Mesendoderm (in vitro differentiated cells): Measurements from ENCODE around the gene CROCC2.

Source experiments
- DNase-seq: peaks from one replicate; pipeline ENCODE4 v3.0.0; 2013
- H2AK5ac ChIP-seq: 2 replicates; pipeline ENCODE4 v1.6.1; 2013; ENCODE audit warnings: low read length, inconsistent platforms
- H2BK120ac ChIP-seq: 2 replicates; pipeline ENCODE4 v1.6.1; 2013; ENCODE audit warnings: low read depth, mild to moderate bottlenecking, low read length, moderate library complexity, mixed read lengths
- H2BK15ac ChIP-seq: replicated peaks from 2 replicates; pipeline ENCODE4 v1.6.1; 2013; ENCODE audit warnings: low read depth, mild to moderate bottlenecking, moderate library complexity
- H2BK5ac ChIP-seq: 2 replicates; pipeline ENCODE4 v1.6.1; 2013; ENCODE audit warnings: low read length, inconsistent platforms
- H3K18ac ChIP-seq: 2 replicates; pipeline ENCODE4 v1.6.1; 2013; ENCODE audit warnings: mild to moderate bottlenecking, low read length, mixed read lengths
- H3K23ac ChIP-seq: one replicate; pipeline ENCODE4 v1.6.1; 2013; ENCODE audit warnings: low read length
- H3K27ac ChIP-seq: 2 replicates; pipeline ENCODE4 v1.5.1; 2013; ENCODE audit warnings: low read depth, mild to moderate bottlenecking, inconsistent platforms, low read length, moderate library complexity
- H3K27me3 ChIP-seq: 2 replicates; pipeline ENCODE4 v1.6.1; 2013; ENCODE audit warnings: low read length, control low read depth, mild to moderate bottlenecking, inconsistent platforms; ENCODE audit not compliant: insufficient read depth, poor library complexity
- H3K36me3 ChIP-seq: 2 replicates; pipeline ENCODE4 v1.6.1; 2013; ENCODE audit warnings: low read length, inconsistent platforms; ENCODE audit not compliant: control insufficient read depth, insufficient read depth
- H3K4ac ChIP-seq: one replicate; pipeline ENCODE4 v1.6.1; 2013; ENCODE audit warnings: low read depth, mild to moderate bottlenecking, low read length, moderate library complexity
- H3K4me1 ChIP-seq: 2 replicates; pipeline ENCODE4 v1.6.1; 2013; ENCODE audit warnings: low read depth, low read length, inconsistent platforms; ENCODE audit not compliant: control insufficient read depth
- H3K4me2 ChIP-seq: 2 replicates; pipeline ENCODE4 v1.6.1; 2013; ENCODE audit warnings: low read length
- H3K4me3 ChIP-seq: 2 replicates; pipeline ENCODE4 v1.5.1; 2013; ENCODE audit warnings: mild to moderate bottlenecking, low read length
- H3K56ac ChIP-seq: one replicate; pipeline ENCODE4 v1.6.1; 2013; ENCODE audit warnings: low read length
- H3K79me1 ChIP-seq: 2 replicates; pipeline ENCODE4 v1.6.1; 2013; ENCODE audit warnings: low read length, inconsistent platforms
- H3K79me2 ChIP-seq: 2 replicates; pipeline ENCODE4 v1.6.1; 2013; ENCODE audit warnings: mild to moderate bottlenecking, low read length; ENCODE audit not compliant: control insufficient read depth, insufficient read depth
- H3K9ac ChIP-seq: 2 replicates; pipeline ENCODE4 v1.6.1; 2013; ENCODE audit warnings: low read length, inconsistent platforms
- H4K5ac ChIP-seq: one replicate; pipeline ENCODE4 v1.6.1; 2013; ENCODE audit warnings: low read length
- H4K8ac ChIP-seq: one replicate; pipeline ENCODE4 v1.6.1; 2013; ENCODE audit warnings: low read depth, mild to moderate bottlenecking, control low read depth, low read length, moderate library complexity
- WGBS: extraction: QIAGEN DNeasy Blood & Tissue Kit; methylation state at CpG from one replicate; pipeline ENCODE4 v1.1.7; 2013; ENCODE audit warnings: low lambda C conversion rate, missing lambda C conversion rate; ENCODE audit not compliant: insufficient coverage; ENCODE audit errors: extremely low coverage; 5-methylcytosine and 5-hydroxymethylcytosine counted together

CROCC2 gene

GRCh38 chr2:240911641-240912265 lies 5.6 kb downstream of the CROCC2 start:
- Histone ChIP-seq H4K8ac (no peak overlapping the region), H3K27me3 (no peaks in the 10 kb centered on the region), H3K79me1 (no peaks in the 10 kb centered on the region), H3K4me2 (no peak overlapping the region), H3K4me3 (no peak overlapping the region), H3K18ac (no peak overlapping the region), H2BK120ac (no peak overlapping the region), H3K27ac (no peak overlapping the region), H3K4ac (no peak overlapping the region), H3K4me1 (no peaks in the 10 kb centered on the region), H3K36me3 (no peaks in the 10 kb centered on the region), H3K23ac (no peak overlapping the region), H2AK5ac (no peak overlapping the region), H3K56ac (no peak overlapping the region), H4K5ac (no peak overlapping the region), H3K79me2 (no peaks in the 10 kb centered on the region), H3K9ac (no peak overlapping the region), H2BK5ac (no peak overlapping the region), H2BK15ac (no peak overlapping the region)
- no peak for DNase-seq
- WGBS = no CpG with 5 or more reads among the region's 20 CpGs

GRCh38 chr2:240912878-240913809 lies 7.0 kb downstream of the CROCC2 start:
- Histone ChIP-seq H3K4me3 (no peak overlapping the region), H3K36me3 (no peaks in the 10 kb centered on the region), H2AK5ac (no peak overlapping the region), H3K27ac (no peak overlapping the region), H2BK15ac (no peak overlapping the region), H3K18ac (no peak overlapping the region), H3K4me1 (no peaks in the 10 kb centered on the region), H3K79me1 (no peaks in the 10 kb centered on the region), H3K4me2 (no peak overlapping the region), H3K27me3 (no peaks in the 10 kb centered on the region), H3K23ac (no peak overlapping the region), H2BK5ac (no peak overlapping the region), H3K9ac (no peak overlapping the region), H4K5ac (no peak overlapping the region), H3K79me2 (no peaks in the 10 kb centered on the region), H3K4ac (no peak overlapping the region), H3K56ac (no peak overlapping the region), H4K8ac (no peak overlapping the region), H2BK120ac (no peak overlapping the region)
- no CpG with 5 or more reads among the region's 21 CpGs for WGBS
- no peak for DNase-seq

- no peak overlapping the region for H3K4me3 ChIP-seq
- H3K4me2 ChIP-seq = no peak overlapping the region
- H4K5ac ChIP-seq = no peak overlapping the region
- no peak overlapping the region for H2BK15ac ChIP-seq
- WGBS = no CpG with 5 or more reads among the region's 36 CpGs
- no peak overlapping the region for H3K56ac ChIP-seq
- no peak overlapping the region for H2BK5ac ChIP-seq
- H3K36me3 ChIP-seq = no peaks in the 10 kb centered on the region
- no peak overlapping the region for H3K4ac ChIP-seq
- no peak overlapping the region for H3K23ac ChIP-seq
- no peaks in the 10 kb centered on the region for H3K79me1 ChIP-seq
- H3K79me2 ChIP-seq = no peaks in the 10 kb centered on the region
- H3K18ac ChIP-seq = no peak overlapping the region
- no peak overlapping the region for H3K9ac ChIP-seq
- H2AK5ac ChIP-seq = no peak overlapping the region
- peak; percentile 67 for DNase-seq
- H4K8ac ChIP-seq = no peak overlapping the region
- no peaks in the 10 kb centered on the region for H3K27me3 ChIP-seq
- H3K27ac ChIP-seq = no peak overlapping the region
- H3K4me1 ChIP-seq = no peaks in the 10 kb centered on the region
- no peak overlapping the region for H2BK120ac ChIP-seq
Measured at GRCh38 chr2:240913810-240914644, 7.9 kb downstream of the CROCC2 start.

GRCh38 chr2:240914645-240915525 lies 8.7 kb downstream of the CROCC2 start:
- Histone ChIP-seq H2AK5ac (no peak overlapping the region), H3K4me3 (no peak overlapping the region), H3K79me2 (no peaks in the 10 kb centered on the region), H3K27ac (no peak overlapping the region), H2BK15ac (no peak overlapping the region), H2BK5ac (no peak overlapping the region), H3K27me3 (no peaks in the 10 kb centered on the region), H3K36me3 (no peaks in the 10 kb centered on the region), H3K4me1 (no peaks in the 10 kb centered on the region), H3K18ac (no peak overlapping the region), H3K79me1 (no peaks in the 10 kb centered on the region), H2BK120ac (no peak overlapping the region), H4K8ac (no peak overlapping the region), H3K56ac (no peak overlapping the region), H3K23ac (no peak overlapping the region), H3K4ac (no peak overlapping the region), H3K9ac (no peak overlapping the region), H3K4me2 (no peak overlapping the region), H4K5ac (no peak overlapping the region)
- no peak for DNase-seq
- no CpG with 5 or more reads among the region's 25 CpGs for WGBS
